HEK293 (cell line): Measurements from ENCODE around the gene ARID1A.

ENCODE experiments used
- CTCF ChIA-PET: fragments of 350-600 bp; formaldehyde crosslinking; extraction: SDS; loops from one replicate; lab custom pipeline; 2021; ENCODE audit warnings: antibody characterized with exemption; lab: Yijun Ruan, JAX
- POLR2A ChIA-PET: fragments of 300-600 bp; formaldehyde crosslinking; extraction: SDS; loops from one replicate; lab custom pipeline; 2020; ENCODE audit warnings: antibody characterized with exemption, inconsistent platforms; lab: Yijun Ruan, JAX
- H3K27ac ChIP-seq: fragments of 200-500 bp; sonication (Bioruptor generic); 2 replicates; pipeline ENCODE4 v1.5.1; 2014; ENCODE audit warnings: low read depth, low read length, control low read depth, inconsistent platforms; ENCODE audit errors: extremely low read depth
- H3K36me3 ChIP-seq, 2 experiments: fragments of 200-500 bp in 1 of 2; sonication (Bioruptor generic) in 1 of 2; 1 replicate in 1 of 2; 2 replicates in 1 of 2; pipeline ENCODE4 v1.5.1; 2014 to 2017; ENCODE audit warnings: inconsistent platforms in 2 of 2, low read length in 2 of 2; ENCODE audit not compliant: control insufficient read depth in 2 of 2, insufficient read depth in 1 of 2
- H3K4me1 ChIP-seq: fragments of 200-500 bp; sonication (Bioruptor generic); 2 replicates; pipeline ENCODE4 v1.5.1; 2014; ENCODE audit warnings: mild to moderate bottlenecking, low read length, inconsistent platforms; ENCODE audit not compliant: control insufficient read depth, insufficient read depth
- H3K4me3 ChIP-seq: 2 replicates; pipeline ENCODE4 v1.5.1; 2011; ENCODE audit warnings: low read depth, mild to moderate bottlenecking, control low read depth, low read length, moderate library complexity
- H3K9me3 ChIP-seq: fragments of 200-500 bp; sonication (Bioruptor generic); 2 replicates; pipeline ENCODE4 v1.5.1; 2014; ENCODE audit warnings: low read depth, low read length, inconsistent platforms; ENCODE audit not compliant: control insufficient read depth, insufficient read depth
- GLI2 ChIP-seq: fragments of 450-650 bp; formaldehyde crosslinking; IDR thresholded peaks from 2 replicates; pipeline ENCODE4; 2017; ENCODE audit warnings: missing biosample characterization, missing genetic modification characterization, low read depth, borderline replicate concordance
- GLIS1 ChIP-seq: fragments of 450-650 bp; formaldehyde crosslinking; IDR thresholded peaks from 2 replicates; pipeline ENCODE4 v1.5.1; 2016; ENCODE audit warnings: missing biosample characterization, missing genetic modification characterization
- KLF1 ChIP-seq: fragments of 450-650 bp; formaldehyde crosslinking; IDR thresholded peaks from 2 replicates; pipeline ENCODE4 v1.5.1; 2016; ENCODE audit warnings: missing biosample characterization, missing genetic modification characterization
- KLF7 ChIP-seq: fragments of 450-650 bp; formaldehyde crosslinking; IDR thresholded peaks from 2 replicates; pipeline ENCODE4 v1.5.1; 2016; ENCODE audit warnings: missing biosample characterization, missing genetic modification characterization, borderline replicate concordance
- PRDM6 ChIP-seq: fragments of 450-650 bp; formaldehyde crosslinking; IDR thresholded peaks from 2 replicates; pipeline ENCODE4 v1.5.1; 2017; ENCODE audit warnings: missing biosample characterization, missing genetic modification characterization
- SP7 ChIP-seq: fragments of 450-650 bp; formaldehyde crosslinking; IDR thresholded peaks from 2 replicates; pipeline ENCODE4 v1.5.1; 2016; ENCODE audit warnings: missing biosample characterization, missing genetic modification characterization
- TCF7L2 ChIP-seq: IDR thresholded peaks from 2 replicates; pipeline ENCODE4 v1.6.1; 2011; ENCODE audit warnings: low read depth, mild to moderate bottlenecking, inconsistent platforms, low read length, moderate library complexity, borderline replicate concordance
- ZBTB1 ChIP-seq: fragments of 450-650 bp; formaldehyde crosslinking; IDR thresholded peaks from 2 replicates; pipeline ENCODE4 v1.5.1; 2016; ENCODE audit warnings: missing biosample characterization, missing genetic modification characterization
- ZFHX2 ChIP-seq: fragments of 450-650 bp; formaldehyde crosslinking; conservative IDR thresholded peaks from 2 replicates; pipeline ENCODE4 v1.5.1; 2016; ENCODE audit warnings: missing biosample characterization, missing genetic modification characterization
- ZFP3 ChIP-seq: fragments of 450-650 bp; formaldehyde crosslinking; IDR thresholded peaks from 2 replicates; pipeline ENCODE4 v1.5.1; 2016; ENCODE audit warnings: low read depth, missing biosample characterization, missing genetic modification characterization
- ZFP37 ChIP-seq: fragments of 450-650 bp; formaldehyde crosslinking; IDR thresholded peaks from 2 replicates; pipeline ENCODE4 v1.5.1; 2016; ENCODE audit warnings: missing biosample characterization, missing genetic modification characterization
- ZNF19 ChIP-seq: fragments of 450-650 bp; formaldehyde crosslinking; IDR thresholded peaks from 2 replicates; pipeline ENCODE4; 2016; ENCODE audit warnings: missing biosample characterization, missing genetic modification characterization, low read depth
- ZNF202 ChIP-seq: fragments of 450-650 bp; formaldehyde crosslinking; IDR thresholded peaks from 2 replicates; pipeline ENCODE4 v1.5.1; 2016; ENCODE audit warnings: missing biosample characterization, missing genetic modification characterization, borderline replicate concordance
- ZNF239 ChIP-seq: fragments of 450-650 bp; formaldehyde crosslinking; IDR thresholded peaks from 2 replicates; pipeline ENCODE4 v1.5.1; 2016; ENCODE audit warnings: missing biosample characterization, missing genetic modification characterization
- ZNF266 ChIP-seq: fragments of 450-650 bp; formaldehyde crosslinking; IDR thresholded peaks from 2 replicates; pipeline ENCODE4 v1.5.1; 2016; ENCODE audit warnings: missing biosample characterization, missing genetic modification characterization, low read depth
- ZNF302 ChIP-seq: fragments of 450-650 bp; formaldehyde crosslinking; IDR thresholded peaks from 2 replicates; pipeline ENCODE4 v1.5.1; 2016; ENCODE audit warnings: missing biosample characterization, missing genetic modification characterization, low read depth
- ZNF501 ChIP-seq: fragments of 450-650 bp; formaldehyde crosslinking; IDR thresholded peaks from 2 replicates; pipeline ENCODE4 v1.5.1; 2016; ENCODE audit warnings: missing biosample characterization, missing genetic modification characterization
- ZNF561 ChIP-seq: fragments of 450-650 bp; IDR thresholded peaks from 2 replicates; pipeline ENCODE4 v1.5.1; 2018; ENCODE audit warnings: missing biosample characterization, missing genetic modification characterization, borderline replicate concordance
- ZNF645 ChIP-seq: fragments of 450-650 bp; formaldehyde crosslinking; IDR thresholded peaks from 2 replicates; pipeline ENCODE4; 2016; ENCODE audit warnings: missing biosample characterization, missing genetic modification characterization
- ZNF660 ChIP-seq: fragments of 450-650 bp; IDR thresholded peaks from 2 replicates; pipeline ENCODE4 v1.5.1; 2018; ENCODE audit warnings: missing biosample characterization, mild to moderate bottlenecking, missing genetic modification characterization
- ZNF670 ChIP-seq: fragments of 450-650 bp; formaldehyde crosslinking; IDR thresholded peaks from 2 replicates; pipeline ENCODE4 v1.5.1; 2016; ENCODE audit warnings: missing biosample characterization, missing genetic modification characterization, low read depth
- ZNF704 ChIP-seq: fragments of 450-650 bp; formaldehyde crosslinking; IDR thresholded peaks from 2 replicates; pipeline ENCODE4 v1.5.1; 2016; ENCODE audit warnings: missing biosample characterization, missing genetic modification characterization
- ZNF777 ChIP-seq: fragments of 450-650 bp; formaldehyde crosslinking; IDR thresholded peaks from 2 replicates; pipeline ENCODE4 v1.5.1; 2017; ENCODE audit warnings: missing biosample characterization, missing genetic modification characterization, borderline replicate concordance
- ZXDB ChIP-seq: fragments of 450-650 bp; formaldehyde crosslinking; IDR thresholded peaks from 2 replicates; pipeline ENCODE4 v1.5.1; 2016; ENCODE audit warnings: missing biosample characterization, missing genetic modification characterization

ARID1A gene

GRCh38 chr1:26747048-26747447 is 51.2 kb downstream of the ARID1A start (continued):
- TF ChIP-seq ZNF704 (tag by site-specific recombination) (no peak), KLF7 (no peak), KLF1 (tag by site-specific recombination) (no peak), GLIS1 (tag by site-specific recombination) (no peak), ZBTB1 (no peak), ZNF19 (tag by site-specific recombination) (no peak)

GRCh38 chr1:26748351-26748750 is 52.5 kb downstream of the ARID1A start:
- Histone ChIP-seq H3K4me1 (no peaks in the 10 kb centered on the region), H3K4me3 (no peak overlapping the region), H3K9me3 (no peaks in the 10 kb centered on the region), H3K27ac (no peak overlapping the region), H3K36me3 (peaks cover 8 to 93% of the 10 kb centered on the region in 2 experiments; a peak in 2 of 3 replicates)
- TF ChIP-seq ZNF239 (tag by site-specific recombination): no peak
- TF ChIP-seq ZNF501 (tag by site-specific recombination): no peak
- no peak for TF ChIP-seq ZNF302
- no peak for TF ChIP-seq ZNF660 (tag by site-specific recombination)
- TF ChIP-seq PRDM6: no peak
- TF ChIP-seq ZNF645 (tag by site-specific recombination): no peak
- ChIA-PET POLR2A (no interaction called here), CTCF (interaction anchor here (0.7 to 1.6 kb wide), 3 partner anchors 146 to 714 kb away, joined by 3 to 4 read pairs (median 4); no protein-coding TSS in a partner anchor)

GRCh38 chr1:26749458-26749857 is 53.6 kb downstream of the ARID1A start:
- no peak for TF ChIP-seq ZNF561 (tag by site-specific recombination)
- no peak for TF ChIP-seq ZFP3
- no peak for TF ChIP-seq GLI2
- Histone ChIP-seq H3K27ac (no peak overlapping the region), H3K36me3 (peaks cover 8 to 96% of the 10 kb centered on the region in 2 experiments; a peak in 2 of 3 replicates), H3K4me1 (no peaks in the 10 kb centered on the region), H3K4me3 (no peak overlapping the region), H3K9me3 (no peaks in the 10 kb centered on the region)
- POLR2A ChIA-PET: no interaction called here
- CTCF ChIA-PET: interaction anchor here (1.0 kb wide), 1 partner anchor 51 kb away, joined by 3 read pairs; no protein-coding TSS in a partner anchor

- POLR2A ChIA-PET: no interaction called here
- CTCF ChIA-PET: interaction anchor here (0.6 to 1.0 kb wide), 3 partner anchors 8 to 50 kb away, joined by 3 to 4 read pairs (median 3); no protein-coding TSS in a partner anchor
- no peak for TF ChIP-seq SP7 (tag by site-specific recombination)
- no peak for TF ChIP-seq KLF7
- TF ChIP-seq ZXDB (tag by site-specific recombination): no peak
- TF ChIP-seq ZNF670 (tag by site-specific recombination): no peak
- TF ChIP-seq ZFHX2 (tag by site-specific recombination): no peak
- TF ChIP-seq ZNF266 (tag by site-specific recombination): no peak
- TF ChIP-seq ZFP37 (tag by site-specific recombination): no peak
- no peak for TF ChIP-seq ZNF777 (tag by site-specific recombination)
- no peak for TF ChIP-seq ZNF202 (tag by site-specific recombination)
- TF ChIP-seq TCF7L2: no peak
- no peak for TF ChIP-seq ZNF645 (tag by site-specific recombination)
Measured at GRCh38 chr1:26750428-26750827, 54.6 kb downstream of the ARID1A start.

More at GRCh38 chr1:26750428-26750827, 54.6 kb downstream of the ARID1A start:
- Histone ChIP-seq H3K9me3 (no peaks in the 10 kb centered on the region), H3K4me3 (no peak overlapping the region), H3K4me1 (no peaks in the 10 kb centered on the region), H3K27ac (no peak overlapping the region), H3K36me3 (peaks cover 11 to 96% of the 10 kb centered on the region in 2 experiments)
